Measurements from ENCODE around the gene DOCK10.

DOCK10 gene

GRCh38 chr2:224820283-224820991 is 221.8 kb downstream of the DOCK10 start:
- Histone ChIP-seq H3K4me1 (ENCODE audit: insufficient read depth, low read length) (no peaks in the 10 kb centered on the region), H3K4me3 (ENCODE audit: low read length) (no peak overlapping the region), H3K9me3 (ENCODE audit: low read length) (no peaks in the 10 kb centered on the region), H2AFZ (ENCODE audit: low read depth, low read length) (no peak overlapping the region), H3K27me3 (ENCODE audit: insufficient read depth, low read length) (no peaks in the 10 kb centered on the region), H3K36me3 (ENCODE audit: insufficient read depth, low read length) (peaks cover 7% of the 10 kb centered on the region)

- no peaks in the 10 kb centered on the region for H3K9me3 ChIP-seq (ENCODE audit: low read length)
- peaks cover 7% of the 10 kb centered on the region for H3K36me3 ChIP-seq (ENCODE audit: insufficient read depth, low read length)
- H3K4me1 ChIP-seq (ENCODE audit: insufficient read depth, low read length): no peaks in the 10 kb centered on the region
- no peak overlapping the region for H3K4me3 ChIP-seq (ENCODE audit: low read length)
- no peak overlapping the region for H2AFZ ChIP-seq (ENCODE audit: low read depth, low read length)
- H3K27me3 ChIP-seq (ENCODE audit: insufficient read depth, low read length): no peaks in the 10 kb centered on the region
Observed at GRCh38 chr2:224819075-224819474, 223.2 kb downstream of the DOCK10 start.

DNA sequence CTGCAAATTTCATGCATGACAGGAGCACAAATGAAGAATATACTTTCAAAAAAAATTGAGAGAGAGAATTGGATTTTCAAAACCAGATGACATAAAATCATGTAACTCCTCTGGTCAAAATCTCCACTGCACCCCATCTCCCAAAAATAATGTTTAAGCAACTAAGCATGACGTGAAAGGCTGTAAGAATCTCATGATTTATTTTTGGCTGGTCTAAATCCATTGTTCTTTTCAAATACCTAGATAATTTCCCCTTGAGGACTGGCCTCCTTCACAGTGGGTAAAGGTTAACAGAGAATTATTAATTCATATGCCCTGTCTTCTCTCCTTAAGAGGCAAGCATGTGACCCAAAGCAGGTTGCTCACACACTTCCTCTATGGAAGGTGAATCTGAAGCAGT is 224.6 kb downstream of the DOCK10 start:
- H3K4me3 ChIP-seq (ENCODE audit: low read length): no peak overlapping the region
- no peaks in the 10 kb centered on the region for H3K9me3 ChIP-seq (ENCODE audit: low read length)
- peaks cover 4% of the 10 kb centered on the region for H3K36me3 ChIP-seq (ENCODE audit: insufficient read depth, low read length)
- H3K27me3 ChIP-seq (ENCODE audit: insufficient read depth, low read length): no peaks in the 10 kb centered on the region
- H3K4me1 ChIP-seq (ENCODE audit: insufficient read depth, low read length): no peaks in the 10 kb centered on the region
- H2AFZ ChIP-seq (ENCODE audit: low read depth, low read length): no peak overlapping the region

DNA sequence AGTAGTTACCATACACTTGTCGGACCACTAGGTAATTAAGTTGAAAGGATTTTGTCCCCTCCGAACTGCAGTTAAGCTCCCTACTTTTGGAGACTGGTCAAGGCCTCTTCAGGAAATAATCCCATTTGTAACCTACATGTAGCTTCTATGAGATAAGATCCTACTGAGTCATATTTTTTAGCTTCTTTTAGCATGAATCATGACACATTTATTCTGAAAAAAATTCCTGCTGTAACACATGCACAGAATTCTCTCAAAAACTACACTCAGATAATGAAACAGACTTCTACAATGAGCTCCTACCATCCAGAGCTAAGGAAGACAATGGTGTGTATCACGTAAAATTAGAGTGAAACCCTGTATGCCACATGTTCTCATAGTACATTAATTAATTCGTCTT is 225.5 kb downstream of the DOCK10 start:
- Histone ChIP-seq H3K4me3 (ENCODE audit: low read length) (no peak overlapping the region), H3K36me3 (ENCODE audit: insufficient read depth, low read length) (peaks cover 4% of the 10 kb centered on the region)

DNA sequence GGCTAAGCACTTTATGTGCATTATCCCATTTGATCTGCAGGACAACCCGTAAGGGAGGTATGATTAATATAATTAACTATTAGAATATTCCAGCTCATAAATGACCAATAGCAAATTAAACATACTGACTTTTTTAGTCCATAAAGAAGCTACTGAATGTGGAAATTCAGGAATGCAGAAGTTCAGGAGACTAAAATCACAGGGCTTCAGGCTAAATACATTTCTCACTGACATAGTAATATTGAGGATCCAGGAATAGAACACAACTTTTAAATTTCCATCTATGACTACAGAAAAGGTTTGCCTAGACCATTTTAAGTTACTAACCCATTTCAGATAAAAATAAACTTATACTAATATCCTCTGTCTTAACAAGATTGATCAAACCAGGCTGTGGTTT is 228.7 kb downstream of the DOCK10 start:
- Histone ChIP-seq H3K27me3 (ENCODE audit: insufficient read depth, low read length) (no peaks in the 10 kb centered on the region), H3K36me3 (ENCODE audit: insufficient read depth, low read length) (peaks cover 4% of the 10 kb centered on the region)

More for the DNA sequence above, 225.5 kb downstream of the DOCK10 start:
- H3K9me3 ChIP-seq (ENCODE audit: low read length): no peaks in the 10 kb centered on the region
- H3K4me1 ChIP-seq (ENCODE audit: insufficient read depth, low read length): no peaks in the 10 kb centered on the region
- no peaks in the 10 kb centered on the region for H3K27me3 ChIP-seq (ENCODE audit: insufficient read depth, low read length)
- H2AFZ ChIP-seq (ENCODE audit: low read depth, low read length): no peak overlapping the region

GRCh38 chr2:224807153-224807964 is 234.9 kb downstream of the DOCK10 start:
- Histone ChIP-seq H3K36me3 (ENCODE audit: insufficient read depth, low read length) (peaks cover 6% of the 10 kb centered on the region), H3K4me1 (ENCODE audit: insufficient read depth, low read length) (peaks cover 5% of the 10 kb centered on the region), H3K9me3 (ENCODE audit: low read length) (no peaks in the 10 kb centered on the region), H3K27me3 (ENCODE audit: insufficient read depth, low read length) (no peaks in the 10 kb centered on the region), H3K4me3 (ENCODE audit: low read length) (no peak overlapping the region), H2AFZ (ENCODE audit: low read depth, low read length) (no peak overlapping the region)

More for the DNA sequence above, 228.7 kb downstream of the DOCK10 start:
- Histone ChIP-seq H3K4me3 (ENCODE audit: low read length) (no peak overlapping the region), H2AFZ (ENCODE audit: low read depth, low read length) (no peak overlapping the region), H3K9me3 (ENCODE audit: low read length) (no peaks in the 10 kb centered on the region), H3K4me1 (ENCODE audit: insufficient read depth, low read length) (no peaks in the 10 kb centered on the region)

DNA sequence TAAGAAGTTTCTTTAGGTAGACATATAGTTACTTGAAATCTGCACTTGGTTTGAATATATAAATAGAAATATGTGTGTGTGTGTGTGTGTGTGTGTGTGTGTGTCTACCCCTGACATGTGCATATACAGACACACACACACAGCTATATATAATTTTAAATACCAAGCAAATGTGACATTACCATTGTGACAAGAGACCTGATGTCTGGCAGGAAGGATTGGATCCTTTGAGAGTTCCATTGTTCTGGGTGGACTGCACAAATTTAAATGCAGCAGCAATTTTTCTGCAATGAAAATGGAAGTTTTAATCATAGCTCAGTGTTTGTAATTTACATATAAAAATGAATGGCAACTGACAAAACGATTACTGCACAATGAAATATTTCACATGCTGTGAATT is 238.3 kb downstream of the DOCK10 start:
- H3K36me3 ChIP-seq (ENCODE audit: insufficient read depth, low read length): peaks cover 18% of the 10 kb centered on the region
- H3K27me3 ChIP-seq (ENCODE audit: insufficient read depth, low read length): no peaks in the 10 kb centered on the region
- H2AFZ ChIP-seq (ENCODE audit: low read depth, low read length): no peak overlapping the region
- H3K9me3 ChIP-seq (ENCODE audit: low read length): no peaks in the 10 kb centered on the region
- peaks cover 18% of the 10 kb centered on the region for H3K4me1 ChIP-seq (ENCODE audit: insufficient read depth, low read length)
- H3K4me3 ChIP-seq (ENCODE audit: low read length): no peak overlapping the region

DNA sequence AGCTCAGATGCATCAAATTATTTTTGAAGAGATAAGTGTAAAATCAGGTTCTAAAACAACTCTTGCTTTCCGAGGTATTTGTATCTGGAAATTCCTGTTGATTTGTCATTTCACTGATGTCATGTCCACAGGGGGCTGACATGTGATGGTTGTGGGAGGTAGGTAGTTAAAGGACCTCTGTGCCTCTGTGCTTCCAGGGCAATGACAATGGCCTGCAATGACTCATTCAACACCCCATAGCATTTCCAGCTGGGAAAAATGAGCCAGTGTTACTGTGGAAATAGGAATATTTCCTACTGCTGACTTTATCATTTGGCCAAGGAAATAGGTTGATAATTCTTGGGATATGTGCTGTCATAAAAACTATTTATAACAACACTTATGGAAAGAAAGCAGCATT is 239.9 kb downstream of the DOCK10 start:
- peaks cover 18% of the 10 kb centered on the region for H3K36me3 ChIP-seq (ENCODE audit: insufficient read depth, low read length)
- H3K9me3 ChIP-seq (ENCODE audit: low read length): no peaks in the 10 kb centered on the region
- peaks cover 18% of the 10 kb centered on the region for H3K4me1 ChIP-seq (ENCODE audit: insufficient read depth, low read length)
- no peaks in the 10 kb centered on the region for H3K27me3 ChIP-seq (ENCODE audit: insufficient read depth, low read length)
- H3K4me3 ChIP-seq (ENCODE audit: low read length): no peak overlapping the region
- no peak overlapping the region for H2AFZ ChIP-seq (ENCODE audit: low read depth, low read length)

DNA sequence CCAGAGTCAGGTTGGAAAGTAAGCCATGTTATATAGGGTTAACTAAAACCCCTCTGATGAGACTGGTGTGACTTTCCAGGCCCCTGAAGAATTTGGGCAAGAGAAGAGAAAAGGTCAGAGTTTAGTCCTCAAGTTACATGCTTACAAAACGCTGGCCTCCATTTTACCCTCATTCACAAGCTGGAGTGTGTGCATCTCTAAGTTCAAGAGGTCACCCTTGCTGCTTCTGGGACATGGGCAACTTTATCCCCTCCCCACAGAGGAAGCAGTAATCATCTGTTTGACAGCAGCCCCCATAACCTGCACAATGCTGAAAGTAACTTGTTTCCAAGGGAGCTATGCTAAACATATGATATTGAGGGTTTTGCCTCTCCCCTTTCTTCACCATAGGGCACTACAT is 240.9 kb downstream of the DOCK10 start:
- Histone ChIP-seq H3K36me3 (ENCODE audit: insufficient read depth, low read length) (peaks cover 20% of the 10 kb centered on the region), H3K9me3 (ENCODE audit: low read length) (no peaks in the 10 kb centered on the region), H3K4me3 (ENCODE audit: low read length) (no peak overlapping the region), H3K4me1 (ENCODE audit: insufficient read depth, low read length) (peaks cover 18% of the 10 kb centered on the region), H3K27me3 (ENCODE audit: insufficient read depth, low read length) (no peaks in the 10 kb centered on the region), H2AFZ (ENCODE audit: low read depth, low read length) (no peak overlapping the region)

DNA sequence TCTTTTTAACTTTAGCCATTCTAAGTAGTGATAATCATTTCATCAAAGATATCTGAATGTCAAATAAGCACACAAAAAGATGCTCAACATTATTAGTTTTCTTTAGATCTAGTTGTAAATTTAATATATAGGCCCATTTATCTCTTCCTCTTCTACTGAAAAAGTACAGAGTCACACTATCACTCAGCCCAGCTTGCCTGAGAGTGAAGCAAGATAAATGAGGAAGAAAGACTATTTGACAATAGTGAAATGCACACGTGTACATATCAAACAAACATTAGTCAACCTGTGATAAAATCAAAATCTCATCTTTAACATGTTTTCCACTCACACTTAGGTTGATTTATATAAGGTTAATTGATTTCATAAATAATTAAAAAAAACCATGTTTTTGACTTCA is 242.6 kb downstream of the DOCK10 start:
- no peak overlapping the region for H2AFZ ChIP-seq (ENCODE audit: low read depth, low read length)
- H3K36me3 ChIP-seq (ENCODE audit: insufficient read depth, low read length): peaks cover 23% of the 10 kb centered on the region
- H3K4me1 ChIP-seq (ENCODE audit: insufficient read depth, low read length): peaks cover 18% of the 10 kb centered on the region
- H3K4me3 ChIP-seq (ENCODE audit: low read length): no peak overlapping the region
- H3K27me3 ChIP-seq (ENCODE audit: insufficient read depth, low read length): no peaks in the 10 kb centered on the region
- no peaks in the 10 kb centered on the region for H3K9me3 ChIP-seq (ENCODE audit: low read length)

DNA sequence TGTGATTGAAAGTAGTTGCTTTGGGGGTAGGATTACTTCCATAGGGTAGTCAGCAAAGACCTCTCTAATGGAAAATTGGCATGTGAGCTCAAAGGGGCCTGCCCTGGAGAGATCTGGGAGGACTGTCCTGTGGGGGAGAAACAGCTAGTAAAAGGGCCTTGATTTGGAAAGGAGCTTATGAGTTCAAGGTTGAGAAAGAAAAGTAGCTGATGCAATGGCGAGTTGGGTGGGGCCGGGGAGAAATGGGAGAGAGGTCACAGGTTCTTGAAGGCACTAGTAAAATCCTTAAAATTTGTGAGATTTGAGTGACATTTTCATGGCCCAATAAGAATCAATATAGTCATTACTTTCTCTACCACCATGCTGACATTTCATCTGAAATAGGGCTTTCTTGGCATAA is 244.1 kb downstream of the DOCK10 start:
- Histone ChIP-seq H3K4me1 (ENCODE audit: insufficient read depth, low read length) (peaks cover 18% of the 10 kb centered on the region), H3K4me3 (ENCODE audit: low read length) (no peak overlapping the region), H3K9me3 (ENCODE audit: low read length) (no peaks in the 10 kb centered on the region), H3K27me3 (ENCODE audit: insufficient read depth, low read length) (no peaks in the 10 kb centered on the region), H3K36me3 (ENCODE audit: insufficient read depth, low read length) (peaks cover 26% of the 10 kb centered on the region), H2AFZ (ENCODE audit: low read depth, low read length) (no peak overlapping the region)

DNA sequence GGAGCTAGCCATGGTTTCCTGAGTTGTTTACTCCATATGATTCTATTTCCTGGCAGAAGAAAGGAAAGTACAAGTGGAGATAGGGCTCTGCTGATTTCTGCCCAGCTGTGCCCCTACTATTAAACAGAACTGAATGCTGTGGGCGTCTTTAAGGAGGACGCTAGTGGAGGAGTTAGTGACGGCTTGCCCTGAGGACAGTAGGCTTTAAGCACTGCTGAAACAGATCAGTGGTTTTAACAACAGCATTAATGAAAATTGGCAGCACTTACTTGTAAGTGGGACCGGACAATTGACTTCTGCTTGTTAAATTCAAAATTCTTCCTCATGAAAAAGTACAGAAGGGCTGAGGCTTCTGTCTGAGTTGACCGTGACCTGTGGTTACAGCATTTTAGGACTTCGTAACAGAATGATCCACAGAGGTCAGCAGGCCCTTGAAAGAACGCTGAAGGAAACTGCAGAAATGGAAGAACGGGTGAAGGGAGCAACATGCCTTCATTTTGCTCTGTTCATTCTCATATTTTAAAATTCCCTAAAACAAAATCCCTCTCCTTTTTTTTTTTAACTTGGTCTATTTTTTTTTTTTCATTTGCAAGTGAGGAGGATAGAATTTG is 245.5 kb downstream of the DOCK10 start:
- no peaks in the 10 kb centered on the region for H3K9me3 ChIP-seq (ENCODE audit: low read length)

DNA sequence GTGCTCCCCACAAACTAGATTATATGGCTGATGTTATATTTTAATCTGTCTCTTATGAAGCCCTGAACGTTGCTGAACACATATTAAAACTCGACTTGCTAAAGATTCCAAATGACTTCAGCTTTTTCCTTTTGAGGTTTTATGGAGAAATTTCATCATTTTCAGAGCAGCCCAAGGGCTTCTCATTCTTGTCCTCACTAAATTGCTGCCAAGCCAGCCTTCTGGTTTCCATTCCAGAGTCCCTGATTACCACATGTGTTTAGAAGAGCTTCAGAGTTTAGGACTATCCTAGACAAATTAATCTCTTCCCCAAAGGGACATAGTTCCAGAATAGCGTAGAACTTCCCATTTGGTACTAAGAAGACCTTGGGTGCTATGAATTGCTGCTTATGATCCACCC is 248.3 kb downstream of the DOCK10 start:
- no peak overlapping the region for H2AFZ ChIP-seq (ENCODE audit: low read depth, low read length)
- no peaks in the 10 kb centered on the region for H3K27me3 ChIP-seq (ENCODE audit: insufficient read depth, low read length)
- H3K4me3 ChIP-seq (ENCODE audit: low read length): no peak overlapping the region
- H3K9me3 ChIP-seq (ENCODE audit: low read length): no peaks in the 10 kb centered on the region
- H3K36me3 ChIP-seq (ENCODE audit: insufficient read depth, low read length): peaks cover 8% of the 10 kb centered on the region
- H3K4me1 ChIP-seq (ENCODE audit: insufficient read depth, low read length): no peaks in the 10 kb centered on the region

More for the DNA sequence above, 245.5 kb downstream of the DOCK10 start:
- no peak overlapping the region for H3K4me3 ChIP-seq (ENCODE audit: low read length)
- H2AFZ ChIP-seq (ENCODE audit: low read depth, low read length): no peak overlapping the region
- no peaks in the 10 kb centered on the region for H3K27me3 ChIP-seq (ENCODE audit: insufficient read depth, low read length)
- H3K36me3 ChIP-seq (ENCODE audit: insufficient read depth, low read length): peaks cover 19% of the 10 kb centered on the region
- peaks cover 9% of the 10 kb centered on the region for H3K4me1 ChIP-seq (ENCODE audit: insufficient read depth, low read length)

All from neuron (in vitro differentiated cells).